ENCODE data around the gene CDC42EP1. TPM values are rescaled to one million over a fixed set of nuclear protein-coding genes. Genes with fewer than 3 reads are reported as not detected.

The CDC42EP1 gene
- total RNA-seq, 1 donor from 2014 or later: 52.6 TPM

GRCh38 chr22:37569009-37569920, 9.0 kb downstream of the CDC42EP1 start:
- peak; percentile 68 for DNase-seq (ENCODE audit: low spot score, unreplicated experiment)
- Mint-ChIP-seq H3K27ac (peak overlapping the region; percentile 99), H3K9me3 (ENCODE audit: low read depth) (no peaks in the 10 kb centered on the region), H3K4me3 (ENCODE audit: low read depth) (peak overlapping the region; percentile 45), H3K27me3 (no peaks in the 10 kb centered on the region), H3K36me3 (ENCODE audit: insufficient read depth) (peaks cover 8% of the 10 kb centered on the region), H3K4me1 (ENCODE audit: low read depth) (peaks cover 44% of the 10 kb centered on the region)
- TF ChIP-seq CTCF (IDR thresholded peaks at IDR 0.05; ENCODE audit: unreplicated experiment): no peak

- TF ChIP-seq CTCF (IDR thresholded peaks at IDR 0.05; ENCODE audit: unreplicated experiment): no peak
- no peak for DNase-seq (ENCODE audit: low spot score, unreplicated experiment)
- no peaks in the 10 kb centered on the region for H3K27me3 Mint-ChIP-seq
- H3K9me3 Mint-ChIP-seq (ENCODE audit: low read depth): no peaks in the 10 kb centered on the region
- H3K4me1 Mint-ChIP-seq (ENCODE audit: low read depth): peaks cover 42% of the 10 kb centered on the region
- peak overlapping the region; percentile 35 for H3K4me3 Mint-ChIP-seq (ENCODE audit: low read depth)
- peak overlapping the region; percentile 99 for H3K27ac Mint-ChIP-seq
- peaks cover 8% of the 10 kb centered on the region for H3K36me3 Mint-ChIP-seq (ENCODE audit: insufficient read depth)
These were observed 9.8 kb downstream of the CDC42EP1 start for GRCh38 chr22:37569921-37570660.

GRCh38 chr22:37570661-37570976, 10.3 kb downstream of the CDC42EP1 start:
- H3K9me3 Mint-ChIP-seq (ENCODE audit: low read depth): no peaks in the 10 kb centered on the region
- DNase-seq (ENCODE audit: low spot score, unreplicated experiment): no peak
- no peaks in the 10 kb centered on the region for H3K27me3 Mint-ChIP-seq
- H3K4me3 Mint-ChIP-seq (ENCODE audit: low read depth): peak overlapping the region; percentile 35
- H3K4me1 Mint-ChIP-seq (ENCODE audit: low read depth): peaks cover 42% of the 10 kb centered on the region
- no peak for TF ChIP-seq CTCF (IDR thresholded peaks at IDR 0.05; ENCODE audit: unreplicated experiment)
- H3K27ac Mint-ChIP-seq: peak overlapping the region; percentile 99
- H3K36me3 Mint-ChIP-seq (ENCODE audit: insufficient read depth): peaks cover 8% of the 10 kb centered on the region

- Mint-ChIP-seq H3K4me1 (ENCODE audit: low read depth) (peaks cover 42% of the 10 kb centered on the region), H3K36me3 (ENCODE audit: insufficient read depth) (peaks cover 8% of the 10 kb centered on the region), H3K27ac (peak overlapping the region; percentile 99), H3K9me3 (ENCODE audit: low read depth) (no peaks in the 10 kb centered on the region), H3K27me3 (no peaks in the 10 kb centered on the region), H3K4me3 (ENCODE audit: low read depth) (no peak overlapping the region)
- no peak for TF ChIP-seq CTCF (IDR thresholded peaks at IDR 0.05; ENCODE audit: unreplicated experiment)
- no peak for DNase-seq (ENCODE audit: low spot score, unreplicated experiment)
These were observed 11.1 kb downstream of the CDC42EP1 start for GRCh38 chr22:37571258-37571991.

- DNase-seq (ENCODE audit: low spot score, unreplicated experiment): no peak
- no peak for TF ChIP-seq CTCF (IDR thresholded peaks at IDR 0.05; ENCODE audit: unreplicated experiment)
- H3K4me3 Mint-ChIP-seq (ENCODE audit: low read depth): no peak overlapping the region
- peak overlapping the region; percentile 59 for H3K27ac Mint-ChIP-seq
- H3K4me1 Mint-ChIP-seq (ENCODE audit: low read depth): peaks cover 41% of the 10 kb centered on the region
- H3K9me3 Mint-ChIP-seq (ENCODE audit: low read depth): no peaks in the 10 kb centered on the region
- peaks cover 7% of the 10 kb centered on the region for H3K36me3 Mint-ChIP-seq (ENCODE audit: insufficient read depth)
- H3K27me3 Mint-ChIP-seq: no peaks in the 10 kb centered on the region
These were observed 11.7 kb downstream of the CDC42EP1 start for GRCh38 chr22:37571992-37572373.

Data from progenitor cell of endocrine pancreas (in vitro differentiated cells).